Activated CD4-positive, alpha-beta memory T cell treated with anti-CD3 and anti-CD28 coated beads for 36 hours (primary cell): ENCODE results near the gene C6orf118. TPM values are rescaled to one million over a fixed set of nuclear protein-coding genes. Genes with fewer than 3 reads are reported as not detected.

Experiments
- CTCF ChIA-PET: fragments of 350-600 bp; sonication (Branson Sonifier 250); formaldehyde crosslinking; loops from one replicate; lab custom pipeline; 2021; ENCODE audit warnings: antibody characterized with exemption, inconsistent platforms; lab: Charles Lee
- POLR2A ChIA-PET: fragments of 350-600 bp; sonication (Branson Sonifier 250); formaldehyde crosslinking; loops from one replicate; lab custom pipeline; 2021; ENCODE audit warnings: antibody characterized with exemption; lab: Charles Lee
- DNase-seq: peaks from one replicate; pipeline ENCODE4 v3.0.0-alpha.2; 2020
- H3K27ac Mint-ChIP-seq: one replicate; pipeline ENCODE4 v1.8.0; 2021; ENCODE audit warnings: mixed read lengths
- H3K27me3 Mint-ChIP-seq: one replicate; pipeline ENCODE4 v1.8.0; 2021; ENCODE audit warnings: mixed read lengths
- H3K36me3 Mint-ChIP-seq: one replicate; pipeline ENCODE4 v1.8.0; 2021; ENCODE audit warnings: mixed read lengths
- H3K4me1 Mint-ChIP-seq: one replicate; pipeline ENCODE4 v1.8.0; 2021; ENCODE audit warnings: low read depth, mixed read lengths
- H3K4me3 Mint-ChIP-seq: one replicate; pipeline ENCODE4 v1.8.0; 2021; ENCODE audit warnings: mild to moderate bottlenecking, mixed read lengths
- H3K9me3 Mint-ChIP-seq: one replicate; pipeline ENCODE4 v1.8.0; 2021; ENCODE audit warnings: mixed read lengths
- intact Hi-C: fragments of 100-400 bp; cut with micrococcal nuclease; formaldehyde crosslinking; loops from one replicate; pipeline ENCODE4 v1.15.1; 2023
- total RNA-seq, 2 experiments: library from RNA; stranded (reverse); gene quantifications; one replicate each; pipeline ENCODE4 v1.2.3, GENCODE V29; 2021

The C6orf118 gene
- not detected for total RNA-seq

DNA sequence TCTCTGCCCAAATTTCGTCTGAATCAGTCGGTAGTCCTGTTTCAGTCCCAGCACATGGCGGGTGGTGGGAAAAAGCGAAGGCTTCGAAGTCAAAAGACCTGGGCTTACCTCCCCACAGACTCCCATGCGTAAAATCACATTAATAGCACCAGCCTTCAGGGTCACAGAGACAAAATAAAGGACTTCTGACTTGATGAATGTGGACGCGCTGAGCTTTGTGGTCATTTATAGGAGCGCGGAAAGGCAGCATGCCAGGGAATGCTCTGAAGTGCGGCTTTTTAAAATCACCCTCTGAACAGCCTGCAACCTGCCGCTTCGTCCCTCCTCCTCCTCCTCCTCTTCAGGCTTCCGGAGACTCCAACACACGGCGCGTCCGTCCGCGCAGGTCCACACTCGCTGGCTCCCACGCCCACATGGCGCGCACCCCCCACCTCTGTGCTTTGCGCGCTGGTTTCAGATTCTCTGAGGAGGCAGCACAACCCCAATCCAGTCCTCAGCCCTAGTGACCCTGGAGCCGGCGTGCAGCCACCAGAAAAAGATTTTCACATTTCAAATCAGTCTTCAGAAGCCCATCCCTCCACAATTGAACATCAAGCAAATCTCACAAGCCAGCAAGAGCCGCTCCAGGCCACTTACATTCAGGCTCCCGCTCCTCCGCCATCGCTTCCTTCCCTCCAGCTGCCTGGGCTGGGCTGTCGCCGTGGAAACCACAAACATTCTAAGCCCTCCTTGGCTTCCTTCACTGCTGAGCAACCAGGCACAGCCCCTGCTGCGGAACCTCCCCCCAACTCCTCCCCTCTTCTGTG lies at the start of gene C6orf118:
TSS of gene C6orf118 (minus strand) at position 680 of the 806 bp plus-strand sequence. CDS start at position 661, 19 bp downstream.
- H3K4me1 Mint-ChIP-seq = peaks cover 11% of the 10 kb centered on the region
- DNase-seq = no peak
- no peaks in the 10 kb centered on the region for H3K9me3 Mint-ChIP-seq
- intact Hi-C loops = no loop called here
- H3K36me3 Mint-ChIP-seq = no peaks in the 10 kb centered on the region
- no peaks in the 10 kb centered on the region for H3K27me3 Mint-ChIP-seq
- CTCF ChIA-PET = no interaction called here
- H3K4me3 Mint-ChIP-seq = no peak within 1 kb of the TSS
- POLR2A ChIA-PET = no interaction called here
- no peak within 1 kb of the TSS for H3K27ac Mint-ChIP-seq

DNA sequence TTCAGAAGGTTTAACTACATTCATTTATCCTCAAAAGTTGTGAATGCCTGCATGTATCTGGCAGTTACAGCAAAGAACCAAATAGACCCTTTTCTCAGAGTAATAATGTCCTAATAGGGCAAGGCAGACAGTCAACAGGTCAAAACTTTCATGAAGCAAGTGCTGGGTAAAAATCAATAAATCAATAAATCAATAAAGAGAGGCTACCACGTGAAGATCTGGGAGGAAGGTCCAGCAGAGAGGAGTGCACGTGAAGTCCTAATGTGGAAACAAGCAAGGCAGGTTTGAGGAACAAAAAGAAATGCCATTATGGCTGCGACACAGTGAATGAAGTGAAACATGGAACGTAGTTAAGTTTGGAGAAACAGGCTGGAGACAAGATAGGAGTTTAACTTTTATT lies 36.3 kb upstream of the C6orf118 start:
- intact Hi-C loops = no loop called here
- Mint-ChIP-seq H3K36me3 (no peaks in the 10 kb centered on the region), H3K9me3 (peaks cover 22% of the 10 kb centered on the region), H3K4me3 (no peak overlapping the region), H3K27me3 (no peaks in the 10 kb centered on the region), H3K4me1 (no peaks in the 10 kb centered on the region), H3K27ac (no peak overlapping the region)
- DNase-seq = no peak
- ChIA-PET CTCF (no interaction called here), POLR2A (no interaction called here)

DNA sequence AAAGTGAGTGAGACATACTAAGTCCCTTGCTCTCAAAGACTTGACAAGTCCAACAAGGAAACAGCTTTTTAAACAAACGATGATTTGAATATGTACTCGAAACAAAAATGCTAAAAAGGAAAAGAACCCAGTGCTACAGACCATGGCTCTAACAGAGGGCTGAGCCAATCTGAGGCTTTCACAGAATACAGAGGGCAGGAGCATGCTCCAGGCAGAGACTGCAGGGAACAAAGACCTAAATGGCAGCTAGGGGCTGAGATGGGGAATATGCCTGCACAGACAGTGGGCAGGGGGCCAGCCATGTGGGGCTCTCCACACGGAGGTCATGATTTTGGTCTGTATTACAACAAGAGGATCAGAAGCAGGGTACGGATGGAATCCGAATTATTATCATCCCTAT lies 31.1 kb upstream of the C6orf118 start:
- POLR2A ChIA-PET = no interaction called here
- no peaks in the 10 kb centered on the region for H3K4me1 Mint-ChIP-seq
- peaks cover 8% of the 10 kb centered on the region for H3K9me3 Mint-ChIP-seq
- H3K27me3 Mint-ChIP-seq = no peaks in the 10 kb centered on the region
- intact Hi-C loops = no loop called here
- CTCF ChIA-PET = no interaction called here
- no peak for DNase-seq
- H3K27ac Mint-ChIP-seq = no peak overlapping the region
- H3K4me3 Mint-ChIP-seq = no peak overlapping the region
- H3K36me3 Mint-ChIP-seq = no peaks in the 10 kb centered on the region

DNA sequence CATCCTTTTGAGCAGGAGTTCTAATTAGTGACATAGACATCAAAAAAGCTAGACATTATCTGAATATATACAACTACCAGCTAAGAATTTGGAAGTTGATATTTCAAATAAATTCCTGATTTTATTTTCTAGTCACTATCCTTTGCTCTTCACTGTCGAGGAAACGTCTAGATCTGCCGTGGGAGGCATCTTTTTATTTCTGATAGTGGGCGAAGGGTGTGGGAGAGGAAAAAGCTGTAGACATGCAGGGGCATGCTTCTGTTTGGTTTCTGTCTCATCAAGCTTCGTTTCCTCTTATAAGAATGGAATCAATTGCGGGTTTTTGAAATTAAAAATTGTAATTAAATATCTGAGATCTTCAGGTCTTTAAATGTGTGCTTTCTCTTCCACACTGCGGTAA lies 16.2 kb upstream of the C6orf118 start:
- no peak for DNase-seq
- intact Hi-C loops = no loop called here
- no peak overlapping the region for H3K4me3 Mint-ChIP-seq
- no peaks in the 10 kb centered on the region for H3K27me3 Mint-ChIP-seq
- CTCF ChIA-PET = no interaction called here
- H3K36me3 Mint-ChIP-seq = no peaks in the 10 kb centered on the region
- H3K9me3 Mint-ChIP-seq = peaks cover 16% of the 10 kb centered on the region
- no peaks in the 10 kb centered on the region for H3K4me1 Mint-ChIP-seq
- POLR2A ChIA-PET = no interaction called here
- no peak overlapping the region for H3K27ac Mint-ChIP-seq

DNA sequence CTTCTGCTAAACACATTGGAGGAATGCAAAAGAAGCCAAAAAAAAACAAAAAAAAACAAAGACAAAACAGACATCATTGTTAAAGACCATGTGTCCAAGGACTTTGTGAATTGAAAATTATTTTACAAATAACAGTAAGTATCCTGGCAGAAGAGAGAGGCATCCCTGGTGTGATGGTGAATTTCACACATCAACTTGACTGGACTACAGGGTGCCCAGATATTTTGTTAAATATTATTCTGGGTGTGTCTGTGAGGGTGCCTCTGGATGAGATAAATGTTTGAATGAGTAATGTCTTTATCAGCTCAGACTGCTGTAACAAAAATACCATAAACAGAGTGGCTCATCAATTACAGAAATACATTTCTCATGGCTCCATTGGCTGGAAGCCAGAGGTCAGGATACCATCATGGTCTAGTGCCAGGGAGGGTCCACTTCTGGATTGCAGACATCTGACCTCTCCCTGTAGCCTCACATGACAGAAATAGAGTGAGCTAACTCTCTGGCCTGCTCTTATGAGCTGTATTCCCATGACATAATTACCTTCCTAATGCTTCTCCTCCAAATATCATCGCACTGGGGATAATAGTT lies 12.2 kb upstream of the C6orf118 start:
- no peak for DNase-seq
- H3K36me3 Mint-ChIP-seq = no peaks in the 10 kb centered on the region
- H3K4me3 Mint-ChIP-seq = no peak overlapping the region
- ChIA-PET CTCF (no interaction called here), POLR2A (no interaction called here)
- H3K4me1 Mint-ChIP-seq = no peaks in the 10 kb centered on the region
- no peaks in the 10 kb centered on the region for H3K27me3 Mint-ChIP-seq
- no peak overlapping the region for H3K27ac Mint-ChIP-seq
- intact Hi-C loops = no loop called here
- peaks cover 26% of the 10 kb centered on the region for H3K9me3 Mint-ChIP-seq

DNA sequence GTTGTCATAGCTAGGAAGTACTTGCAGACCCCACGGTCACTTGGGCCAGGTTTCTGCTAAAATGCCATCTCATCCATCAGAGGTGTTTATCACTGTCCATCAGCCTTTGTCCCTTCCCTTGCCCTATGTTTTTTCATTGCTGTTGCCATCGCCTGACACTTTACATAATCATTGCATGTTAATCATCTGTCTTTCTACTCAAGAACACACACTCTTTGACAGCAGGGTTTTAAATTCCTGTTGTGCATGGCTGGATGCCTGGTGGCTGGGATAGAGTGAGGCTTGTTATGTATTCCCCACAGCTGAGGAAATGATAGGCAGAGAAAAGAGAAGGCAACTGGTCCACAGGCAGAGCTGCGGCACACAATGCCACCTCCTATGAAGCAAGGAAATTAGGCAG lies 11.7 kb upstream of the C6orf118 start:
- no peak for DNase-seq
- intact Hi-C loops = no loop called here
- Mint-ChIP-seq H3K4me1 (no peaks in the 10 kb centered on the region), H3K4me3 (no peak overlapping the region), H3K27me3 (no peaks in the 10 kb centered on the region), H3K36me3 (no peaks in the 10 kb centered on the region), H3K27ac (no peak overlapping the region), H3K9me3 (peaks cover 26% of the 10 kb centered on the region)
- ChIA-PET CTCF (no interaction called here), POLR2A (no interaction called here)

DNA sequence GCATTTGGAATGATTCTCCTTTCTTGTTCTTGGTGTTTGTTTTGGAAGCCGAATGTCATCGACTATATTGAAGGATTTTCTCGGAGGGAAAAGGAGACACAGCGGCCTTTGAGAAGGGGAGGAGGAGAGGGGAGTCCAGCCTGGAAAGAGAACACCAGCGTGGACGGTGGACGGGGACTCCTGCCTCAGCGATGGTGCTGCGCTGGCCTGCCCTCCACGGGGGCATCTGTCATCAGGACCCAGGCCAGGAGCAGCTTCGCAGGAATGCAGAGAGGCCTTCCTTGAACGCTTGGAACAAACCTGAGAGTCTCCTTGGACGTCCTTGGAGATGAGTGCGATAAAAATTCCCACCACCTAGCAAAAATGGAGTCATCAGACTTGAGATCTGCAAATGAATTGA lies 8.3 kb upstream of the C6orf118 start:
- intact Hi-C loops = no loop called here
- ChIA-PET CTCF (no interaction called here), POLR2A (no interaction called here)
- Mint-ChIP-seq H3K9me3 (peaks cover 24% of the 10 kb centered on the region), H3K4me3 (no peak overlapping the region), H3K27me3 (no peaks in the 10 kb centered on the region), H3K36me3 (no peaks in the 10 kb centered on the region), H3K27ac (no peak overlapping the region), H3K4me1 (no peaks in the 10 kb centered on the region)
- DNase-seq = no peak

DNA sequence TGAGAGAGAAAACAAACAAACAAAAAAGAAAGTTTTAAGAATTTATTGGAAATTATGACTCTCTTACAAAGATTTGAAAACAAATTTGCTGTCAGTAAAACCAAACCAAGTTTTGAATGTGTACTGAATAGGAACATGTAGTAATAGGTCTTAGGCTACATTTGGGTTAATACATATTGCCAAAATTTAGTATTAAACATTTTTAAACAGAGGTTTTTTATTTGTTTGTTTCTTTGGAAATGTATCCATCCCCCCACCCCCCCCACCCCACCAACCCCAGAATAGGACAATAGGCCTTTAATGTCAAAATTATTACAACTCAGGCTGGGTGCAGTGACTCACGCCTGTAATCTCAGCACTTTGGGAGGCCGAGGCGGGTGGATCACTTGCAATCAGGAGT lies 2.5 kb downstream of the C6orf118 start:
- Mint-ChIP-seq H3K4me1 (peaks cover 11% of the 10 kb centered on the region), H3K27me3 (no peaks in the 10 kb centered on the region), H3K27ac (no peak overlapping the region), H3K4me3 (no peak overlapping the region), H3K9me3 (peaks cover 6% of the 10 kb centered on the region), H3K36me3 (no peaks in the 10 kb centered on the region)
- intact Hi-C loops = no loop called here
- POLR2A ChIA-PET = no interaction called here
- CTCF ChIA-PET = no interaction called here
- DNase-seq = no peak

DNA sequence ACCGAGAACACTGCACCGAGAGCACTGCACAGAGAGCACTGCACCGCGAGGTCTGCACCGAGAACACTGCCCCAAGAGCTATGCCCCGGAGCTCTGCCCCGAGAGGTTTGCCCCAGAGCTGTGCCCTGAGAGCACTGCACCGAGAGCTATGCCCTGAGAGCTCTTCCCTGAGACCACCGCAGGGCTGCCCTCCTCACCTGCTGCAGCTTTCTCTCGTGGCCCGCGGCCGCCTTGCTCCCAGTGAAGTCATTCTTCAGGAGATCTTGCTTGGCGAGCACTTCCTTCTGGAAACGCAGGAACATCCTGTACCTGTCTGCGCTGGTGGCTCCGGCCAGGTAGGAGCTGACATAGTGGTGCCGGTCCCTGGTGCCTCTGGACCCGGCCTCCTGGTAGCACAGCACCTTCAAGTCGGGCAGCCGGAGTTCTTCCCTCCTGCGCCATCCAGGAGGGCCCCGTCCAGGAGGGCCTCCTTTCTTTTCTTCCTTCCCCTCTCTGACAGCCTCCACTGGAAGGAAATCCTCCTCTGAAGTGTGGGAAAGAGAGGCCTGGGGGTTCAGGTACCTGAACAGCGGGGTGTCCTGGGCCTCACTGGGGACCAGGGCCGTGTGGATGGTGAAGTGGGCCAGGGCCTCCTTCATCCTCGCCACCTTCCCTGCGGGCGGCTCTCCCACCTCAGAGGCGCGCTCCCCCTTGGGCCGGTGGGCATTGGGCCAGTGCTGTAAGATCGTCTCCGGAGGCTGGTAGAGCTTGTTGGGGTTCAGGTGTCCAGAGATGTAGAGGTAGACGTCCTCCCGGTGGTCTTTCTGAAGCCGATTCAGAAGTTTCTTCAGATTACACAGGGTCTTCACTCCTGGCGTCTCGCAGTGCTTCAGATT lies 7.8 kb downstream of the C6orf118 start:
- H3K36me3 Mint-ChIP-seq = no peaks in the 10 kb centered on the region
- H3K27me3 Mint-ChIP-seq = no peaks in the 10 kb centered on the region
- H3K4me3 Mint-ChIP-seq = no peak overlapping the region
- no peaks in the 10 kb centered on the region for H3K4me1 Mint-ChIP-seq
- H3K27ac Mint-ChIP-seq = no peak overlapping the region
- CTCF ChIA-PET = no interaction called here
- peaks cover 10% of the 10 kb centered on the region for H3K9me3 Mint-ChIP-seq
- intact Hi-C loops = no loop called here
- DNase-seq = no peak
- POLR2A ChIA-PET = no interaction called here

DNA sequence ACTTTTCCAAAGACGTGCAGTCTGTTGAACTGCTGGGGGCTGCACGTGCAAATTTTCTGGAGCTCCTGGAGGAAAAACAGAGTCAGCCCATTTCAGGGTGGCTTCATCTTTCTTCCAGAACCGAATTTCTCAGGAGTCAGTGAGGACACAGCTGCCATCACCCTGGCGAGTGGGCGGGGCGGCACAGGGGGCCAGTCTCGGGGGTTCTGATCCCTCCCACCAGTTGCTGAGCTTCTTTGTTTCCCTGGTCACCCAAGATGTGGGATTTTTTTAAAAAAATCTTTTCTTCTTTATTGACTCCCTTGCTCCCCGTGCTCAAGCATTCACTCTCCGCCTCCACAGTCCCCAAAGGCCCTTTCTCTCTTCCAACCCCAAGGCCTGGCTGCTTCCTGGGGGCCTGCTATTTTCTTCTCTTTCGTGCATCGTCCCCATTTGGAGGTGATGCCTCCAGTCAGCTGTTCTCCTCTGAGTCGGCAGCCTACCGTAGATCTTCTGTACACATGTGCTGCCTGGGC lies 8.9 kb downstream of the C6orf118 start:
- CTCF ChIA-PET = no interaction called here
- no peak for DNase-seq
- intact Hi-C loops = no loop called here
- Mint-ChIP-seq H3K9me3 (peaks cover 10% of the 10 kb centered on the region), H3K27me3 (no peaks in the 10 kb centered on the region), H3K4me3 (no peak overlapping the region), H3K36me3 (no peaks in the 10 kb centered on the region), H3K27ac (no peak overlapping the region), H3K4me1 (no peaks in the 10 kb centered on the region)
- POLR2A ChIA-PET = no interaction called here

DNA sequence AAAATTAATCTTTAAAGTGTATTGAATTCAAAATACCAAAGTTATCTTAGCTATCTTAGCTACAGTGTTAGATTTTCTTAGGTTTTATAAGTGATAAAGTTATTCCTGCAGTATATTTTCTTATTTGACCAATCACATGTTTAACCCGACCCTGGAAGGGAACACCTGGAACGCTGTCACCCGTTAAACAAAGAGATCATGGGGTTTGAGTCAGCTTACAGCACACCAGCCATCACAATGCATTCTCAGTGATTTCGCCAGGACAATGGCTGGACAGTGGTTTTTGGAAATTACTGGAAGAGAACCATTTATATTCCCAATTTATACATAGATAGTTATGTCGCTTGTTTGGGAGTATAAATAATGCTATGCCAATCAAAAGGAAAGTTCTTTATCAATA lies 10.5 kb downstream of the C6orf118 start:
- H3K9me3 Mint-ChIP-seq = peaks cover 10% of the 10 kb centered on the region
- H3K27ac Mint-ChIP-seq = no peak overlapping the region
- no peaks in the 10 kb centered on the region for H3K27me3 Mint-ChIP-seq
- intact Hi-C loops = no loop called here
- POLR2A ChIA-PET = no interaction called here
- H3K36me3 Mint-ChIP-seq = no peaks in the 10 kb centered on the region
- CTCF ChIA-PET = no interaction called here
- H3K4me1 Mint-ChIP-seq = no peaks in the 10 kb centered on the region
- H3K4me3 Mint-ChIP-seq = no peak overlapping the region
- DNase-seq = no peak

DNA sequence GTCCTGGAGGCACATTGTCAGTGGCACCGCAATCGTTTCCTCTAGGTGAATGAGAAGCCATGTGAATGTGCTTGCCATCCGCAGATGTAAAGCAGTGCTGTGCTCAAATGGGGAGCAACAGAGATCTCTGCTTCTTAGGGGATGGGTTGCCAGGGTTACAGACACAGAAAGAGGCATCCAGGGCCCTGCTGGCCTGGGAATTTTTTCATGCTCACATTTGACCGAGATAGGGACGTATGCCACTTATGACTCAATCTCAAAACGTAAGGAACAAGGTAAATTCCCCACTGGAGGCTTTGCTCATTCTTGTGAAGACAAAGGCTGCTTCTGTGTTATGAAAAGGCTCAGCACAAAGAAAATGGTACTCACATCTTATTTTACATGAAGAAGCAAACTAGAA lies 11.0 kb downstream of the C6orf118 start:
- intact Hi-C loops = no loop called here
- ChIA-PET POLR2A (no interaction called here), CTCF (no interaction called here)
- peaks cover 10% of the 10 kb centered on the region for H3K9me3 Mint-ChIP-seq
- H3K4me3 Mint-ChIP-seq = no peak overlapping the region
- DNase-seq = no peak
- no peaks in the 10 kb centered on the region for H3K4me1 Mint-ChIP-seq
- no peak overlapping the region for H3K27ac Mint-ChIP-seq
- H3K27me3 Mint-ChIP-seq = no peaks in the 10 kb centered on the region
- no peaks in the 10 kb centered on the region for H3K36me3 Mint-ChIP-seq
